ENCODE results near the gene BTNL8.
A peak's percentile ranks its signal among the peaks of the same experiment; 100 is the strongest.

The BTNL8 gene, protein sequence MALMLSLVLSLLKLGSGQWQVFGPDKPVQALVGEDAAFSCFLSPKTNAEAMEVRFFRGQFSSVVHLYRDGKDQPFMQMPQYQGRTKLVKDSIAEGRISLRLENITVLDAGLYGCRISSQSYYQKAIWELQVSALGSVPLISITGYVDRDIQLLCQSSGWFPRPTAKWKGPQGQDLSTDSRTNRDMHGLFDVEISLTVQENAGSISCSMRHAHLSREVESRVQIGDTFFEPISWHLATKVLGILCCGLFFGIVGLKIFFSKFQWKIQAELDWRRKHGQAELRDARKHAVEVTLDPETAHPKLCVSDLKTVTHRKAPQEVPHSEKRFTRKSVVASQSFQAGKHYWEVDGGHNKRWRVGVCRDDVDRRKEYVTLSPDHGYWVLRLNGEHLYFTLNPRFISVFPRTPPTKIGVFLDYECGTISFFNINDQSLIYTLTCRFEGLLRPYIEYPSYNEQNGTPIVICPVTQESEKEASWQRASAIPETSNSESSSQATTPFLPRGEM

DNA sequence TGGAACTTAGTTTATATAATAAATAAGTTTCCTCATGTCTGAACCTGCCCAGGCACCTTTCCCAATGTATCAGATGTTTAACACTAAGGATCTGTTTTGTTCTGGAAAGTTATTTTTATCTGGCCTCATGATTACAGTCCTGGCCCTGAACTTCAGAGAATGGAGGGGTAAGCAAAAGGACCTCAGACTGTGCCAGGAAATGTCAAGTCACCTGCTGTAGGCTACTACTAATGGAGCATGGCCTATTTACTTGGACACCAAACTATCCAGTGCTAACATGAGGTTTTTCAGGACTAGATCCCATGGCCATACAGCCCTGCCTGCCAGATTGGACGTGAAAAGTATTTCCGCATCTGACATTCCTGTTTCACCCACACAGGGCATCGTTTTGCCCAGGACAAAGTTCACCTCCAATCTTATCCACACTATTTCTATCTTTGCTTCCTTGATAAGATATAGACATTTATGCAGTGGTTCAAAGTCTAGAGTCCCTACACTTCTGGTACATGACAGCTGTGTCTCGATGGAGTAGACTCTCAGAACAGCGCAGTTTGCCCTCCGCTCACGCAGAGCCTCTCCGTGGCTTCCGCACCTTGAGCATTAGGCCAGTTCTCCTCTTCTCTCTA, at the start of gene BTNL8:
Gene BTNL8 (plus strand): TSS at position 539 of the 626 bp plus-strand sequence. CDS start 152 bp downstream, outside the sequence.
- no peak for DNase-seq

DNA sequence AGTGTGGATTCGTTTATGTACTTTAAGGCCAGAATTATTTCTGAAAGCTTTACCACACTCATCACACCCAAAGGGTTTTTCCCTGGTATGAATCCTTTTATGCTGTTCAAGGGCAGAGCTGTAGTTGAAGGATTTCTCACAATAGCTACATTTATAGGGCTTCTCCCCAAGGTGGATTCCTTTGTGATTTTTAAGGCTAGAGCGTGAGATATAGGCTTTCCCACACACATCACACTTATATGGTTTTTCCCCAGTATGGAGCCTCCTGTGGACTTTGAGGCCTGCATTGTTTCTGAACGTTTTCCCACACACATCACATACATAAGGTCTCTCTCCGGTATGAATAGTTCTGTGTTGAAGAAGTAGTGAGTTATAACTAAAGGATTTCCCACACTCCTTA, 49.1 kb upstream of the BTNL8 start:
- DNase-seq, result no peak

DNA sequence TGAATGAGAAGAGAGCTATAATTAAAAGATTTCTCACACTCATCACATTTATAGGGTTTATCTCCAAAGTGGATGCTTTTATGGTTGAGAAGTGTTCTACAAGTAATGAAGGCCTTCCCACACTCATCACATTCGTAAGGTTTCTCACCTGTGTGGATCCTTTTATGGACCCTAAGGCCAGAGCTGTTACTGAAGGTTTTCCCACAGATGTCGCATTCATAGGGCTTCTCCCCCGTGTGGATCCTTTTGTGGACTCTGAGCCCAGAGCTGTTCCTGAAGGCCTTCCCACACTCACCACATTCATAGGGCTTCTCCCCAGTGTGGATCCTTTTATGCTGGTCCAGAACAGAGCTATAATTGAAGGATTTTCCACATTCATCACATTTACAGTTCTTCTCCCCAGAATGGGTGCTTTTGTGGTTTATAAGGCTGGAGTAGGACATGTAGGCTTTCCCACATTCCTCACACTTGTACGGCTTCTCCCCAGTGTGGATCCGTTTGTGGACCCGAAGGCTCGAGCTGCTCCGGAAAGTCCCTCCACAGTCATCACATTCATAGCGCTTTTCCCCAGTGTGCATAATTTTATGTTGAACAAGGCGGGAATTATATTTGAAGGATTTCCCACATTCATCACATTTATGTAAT, 48.4 kb upstream of the BTNL8 start:
- no peak for DNase-seq

DNA sequence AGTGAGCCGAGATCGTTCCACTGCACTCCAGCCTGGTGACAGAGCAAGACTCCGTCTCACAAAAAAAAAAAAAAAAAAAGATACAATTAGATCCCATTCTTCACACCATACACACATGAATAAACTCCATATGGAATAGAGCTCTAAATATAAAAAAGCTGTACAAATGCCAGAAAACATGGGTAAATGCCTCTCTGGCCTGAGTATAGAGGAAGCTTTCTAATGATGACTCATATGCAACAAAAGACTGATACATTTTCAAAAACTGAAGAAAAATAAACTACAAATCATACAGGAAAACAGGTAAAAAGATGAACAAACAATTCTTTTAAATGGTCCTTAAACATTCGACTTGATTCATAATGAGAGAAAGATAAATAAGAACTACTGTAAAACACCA, 46.5 kb upstream of the BTNL8 start:
- no peak for DNase-seq

DNA sequence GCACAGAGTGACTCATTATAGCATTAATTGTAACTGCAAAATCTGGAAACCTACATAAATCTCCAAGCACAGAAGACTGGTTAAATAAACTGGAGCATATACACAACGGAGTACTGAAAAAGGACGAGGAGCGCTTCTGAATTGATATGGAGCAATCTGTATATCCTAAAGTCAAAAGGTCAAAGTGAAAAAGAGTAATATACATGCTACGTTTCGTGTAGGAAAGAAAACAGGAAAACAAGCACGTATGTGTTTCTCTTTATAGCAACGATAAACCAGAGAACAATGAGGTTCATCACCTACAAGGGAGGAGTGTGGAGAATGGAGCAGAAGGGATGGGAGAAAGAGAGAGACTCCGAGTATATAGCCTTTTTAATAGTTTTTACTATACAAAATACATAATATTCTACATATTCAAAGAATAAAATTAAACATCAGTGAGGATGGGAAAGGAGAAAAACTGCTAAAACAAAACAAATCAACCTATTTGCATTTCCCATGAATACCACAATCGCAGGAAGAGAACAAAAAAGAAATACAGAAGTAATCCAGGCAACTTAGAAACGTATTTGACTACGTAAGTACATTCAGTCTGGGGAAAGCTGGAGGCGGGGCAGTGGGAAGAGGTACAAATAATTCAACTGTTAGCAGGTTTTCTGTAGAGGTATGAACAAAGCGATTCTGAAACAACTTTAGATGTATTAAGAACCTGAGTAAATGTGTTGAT, 45.7 kb upstream of the BTNL8 start:
- DNase-seq, result no peak

DNA sequence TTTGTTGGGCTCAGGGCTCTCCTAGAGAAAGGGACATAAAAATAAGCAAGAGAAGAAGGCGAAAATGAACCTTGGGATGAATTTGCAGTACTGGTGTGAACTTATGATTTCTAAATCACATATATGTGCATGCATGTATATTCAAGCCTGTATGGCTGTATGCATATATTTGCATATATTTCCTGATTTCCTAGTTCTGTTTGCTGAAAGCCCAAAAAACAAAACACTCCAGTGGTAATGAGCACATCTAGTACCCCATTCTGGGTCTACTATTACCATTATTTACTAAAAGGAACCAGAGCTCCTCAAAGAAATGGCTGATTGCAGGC, 45.1 kb upstream of the BTNL8 start:
- DNase-seq, result no peak

DNA sequence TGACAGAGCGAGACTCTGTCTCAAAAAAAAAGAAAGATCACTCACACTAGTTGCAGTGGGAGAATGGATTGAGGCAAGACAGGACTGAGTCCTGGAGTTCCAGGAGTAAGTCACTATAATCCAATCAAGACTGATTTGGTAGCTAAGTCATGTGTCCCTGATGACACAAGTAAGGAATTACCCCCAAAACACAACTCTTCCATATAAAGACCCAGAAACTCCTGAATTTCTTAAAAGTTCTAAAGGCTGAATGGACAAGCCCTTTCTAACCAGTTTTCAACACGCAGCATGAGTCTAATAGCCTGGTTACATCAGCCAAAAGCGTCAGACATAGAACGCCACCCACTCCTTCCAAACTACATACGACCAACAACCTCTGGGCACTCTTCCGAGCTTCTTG, 40.4 kb upstream of the BTNL8 start:
- no peak for DNase-seq

DNA sequence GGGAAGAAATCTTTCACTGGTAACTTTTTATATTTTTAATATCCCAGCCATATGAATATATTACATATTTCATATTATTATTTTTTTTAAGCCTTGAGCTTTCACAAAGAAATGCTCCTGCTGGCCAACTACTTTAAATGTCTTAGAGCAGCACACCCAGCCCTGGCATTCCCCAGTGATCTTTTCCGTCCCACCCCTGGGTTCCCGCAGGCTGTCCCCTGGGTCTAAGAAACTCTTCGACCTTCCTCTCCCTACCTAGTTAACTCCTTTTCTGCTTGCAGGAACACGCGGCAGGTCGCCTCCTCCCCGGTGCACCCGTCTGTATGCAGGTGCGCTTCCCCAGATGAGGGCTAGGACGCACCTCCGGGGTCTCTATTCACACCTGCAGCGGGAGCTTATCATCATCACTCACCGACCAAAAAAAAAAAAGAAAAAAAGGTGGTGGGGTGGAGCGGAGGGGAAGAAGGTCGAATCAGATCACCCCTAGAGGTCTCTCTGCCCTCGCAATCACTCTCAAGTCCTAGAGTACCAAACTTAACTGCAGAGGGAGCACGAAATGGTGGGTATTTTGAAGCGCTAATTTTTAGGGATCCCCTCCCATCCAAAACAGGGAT, 38.6 kb upstream of the BTNL8 start:
- DNase-seq, result peak; percentile 44

DNA sequence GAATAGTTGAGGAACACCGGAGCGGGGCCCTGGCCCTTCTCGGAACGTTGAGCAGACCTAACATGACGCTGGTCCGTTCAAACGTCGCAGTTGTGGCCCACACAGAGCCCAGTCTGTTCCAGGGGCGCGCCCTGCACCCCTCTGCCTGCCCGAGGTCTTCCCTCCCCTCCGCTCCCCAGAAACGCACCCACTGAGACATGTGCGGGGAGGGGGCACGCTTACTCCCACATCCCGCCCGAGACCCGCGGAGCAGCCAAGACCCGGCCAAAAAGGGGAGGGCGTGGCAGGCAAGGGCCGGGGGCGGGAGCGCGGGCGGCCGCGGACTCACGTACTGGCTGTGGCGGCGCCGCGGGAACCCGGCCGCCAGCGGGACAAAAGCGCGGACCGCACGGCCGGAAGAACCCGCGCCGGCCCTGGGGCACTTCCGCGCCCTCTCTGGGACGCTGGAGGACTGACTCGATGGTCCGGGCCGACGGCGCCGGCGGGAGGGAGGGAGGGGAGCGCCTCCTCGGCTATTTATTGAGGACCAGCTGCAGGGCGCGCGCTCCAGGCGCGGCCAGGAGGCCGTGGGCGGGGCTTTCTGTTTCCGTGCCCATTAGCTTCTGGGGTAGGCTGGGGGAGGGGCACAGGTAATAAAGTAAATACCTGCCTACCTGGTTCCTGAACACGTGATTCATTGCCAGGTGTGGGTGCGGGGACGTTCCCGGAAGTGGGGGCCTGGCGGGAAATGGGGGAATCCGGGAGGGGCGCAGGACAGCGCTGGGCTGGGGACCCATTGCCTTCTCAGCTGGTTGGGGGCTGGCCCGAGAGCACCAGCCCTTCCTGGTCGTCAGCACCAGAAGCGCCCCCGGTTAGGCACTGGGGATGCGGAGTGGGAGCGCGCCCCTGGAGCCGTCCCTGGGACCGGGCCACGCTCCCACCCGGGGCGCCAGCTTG, 37.8 kb upstream of the BTNL8 start, which contains the start of gene ZFP62:
Gene ZFP62 (minus strand): TSS at position 390 of the 936 bp plus-strand sequence. CDS start 57 bp downstream, at position 333.
- peak; percentile 91 for DNase-seq

DNA sequence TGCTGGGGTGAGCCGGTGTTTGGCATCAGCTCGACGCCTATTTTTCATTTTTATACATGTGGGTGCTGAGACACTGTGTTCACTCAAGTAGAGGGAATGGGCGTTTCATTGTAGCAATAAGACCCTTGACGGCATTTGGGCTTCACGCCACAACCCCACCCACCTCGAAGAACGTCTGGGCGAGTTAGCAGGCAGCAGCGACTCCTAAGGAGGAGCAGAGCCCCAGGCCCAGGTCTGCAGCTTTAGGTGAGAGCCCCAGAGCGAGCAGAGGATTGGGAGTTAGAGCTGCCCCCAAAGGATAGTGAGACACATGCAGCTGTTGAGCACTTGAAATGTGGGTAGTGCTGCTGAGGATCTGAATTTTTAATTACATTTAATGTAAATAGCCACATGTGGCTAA, 36.3 kb upstream of the BTNL8 start:
- DNase-seq, result no peak

DNA sequence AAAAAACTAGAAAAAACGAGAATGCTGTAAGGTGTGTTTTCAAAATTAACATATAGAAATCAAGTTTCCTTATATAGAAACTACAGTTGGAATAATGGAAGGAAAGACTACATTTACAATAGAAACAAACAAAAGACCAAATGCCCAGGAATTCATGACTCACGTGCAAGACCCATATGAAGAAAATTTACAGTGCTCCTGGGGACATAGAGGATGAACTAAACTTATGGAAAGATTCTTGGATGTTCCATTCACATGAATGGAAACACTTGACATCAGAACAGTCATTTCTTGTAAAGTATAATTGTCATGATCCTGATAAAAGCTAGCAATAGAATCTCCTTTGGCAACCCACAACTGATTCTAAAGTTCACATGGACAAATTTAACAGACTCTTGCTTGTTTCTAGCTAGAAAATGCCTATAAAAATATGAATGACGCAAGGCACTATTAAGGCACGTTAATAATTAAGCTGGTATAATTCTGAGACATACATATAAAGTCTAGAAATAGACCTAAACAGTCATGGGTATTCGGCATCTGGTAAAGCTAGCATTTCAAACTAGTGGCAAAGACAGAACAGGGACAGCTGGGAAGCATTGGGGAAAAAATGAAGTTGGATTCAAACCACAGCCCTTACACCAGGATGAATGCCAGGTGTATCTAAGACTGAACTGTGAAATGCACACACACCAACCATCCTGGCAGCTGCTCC, 32.8 kb upstream of the BTNL8 start:
- DNase-seq, result peak; percentile 16

DNA sequence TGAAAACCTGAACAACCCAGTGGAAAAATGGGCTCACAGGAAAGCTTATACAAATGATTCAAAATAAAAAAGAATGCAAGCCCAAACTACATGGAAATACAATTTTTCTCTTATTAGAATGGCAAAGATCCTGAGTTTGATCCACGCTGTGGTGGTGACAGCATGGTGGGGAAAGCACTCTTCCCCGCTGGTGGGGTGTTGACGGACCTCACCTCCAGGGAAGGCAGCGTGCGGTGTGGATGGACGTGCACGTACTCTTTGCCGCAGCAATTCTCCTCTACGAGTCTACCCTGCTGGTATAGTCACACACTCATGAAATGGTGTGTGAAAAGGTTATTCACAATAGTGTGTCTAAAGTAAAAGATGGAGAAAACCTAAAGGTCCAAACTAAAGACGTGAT, 32.0 kb upstream of the BTNL8 start:
- DNase-seq, result no peak

DNA sequence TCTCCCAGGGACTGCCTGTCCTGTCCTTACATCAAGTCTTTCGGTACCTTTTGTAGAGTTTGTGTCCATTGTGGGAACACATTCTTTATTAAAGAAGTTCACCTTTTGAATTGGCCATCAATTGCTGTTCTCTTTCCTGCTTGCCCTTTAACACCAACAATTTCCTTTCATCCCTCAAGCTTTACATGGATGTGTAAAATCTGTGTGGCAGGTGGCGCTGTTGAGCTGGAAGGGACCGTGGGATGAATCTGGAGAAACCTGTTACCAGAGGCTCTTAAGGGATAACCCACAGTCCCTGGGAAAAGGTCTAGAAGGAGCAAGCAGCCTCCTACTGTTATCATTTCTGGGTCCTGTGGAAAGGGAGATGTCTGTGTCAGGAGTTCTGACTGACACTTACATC, 30.0 kb upstream of the BTNL8 start:
- DNase-seq, result peak; percentile 58

DNA sequence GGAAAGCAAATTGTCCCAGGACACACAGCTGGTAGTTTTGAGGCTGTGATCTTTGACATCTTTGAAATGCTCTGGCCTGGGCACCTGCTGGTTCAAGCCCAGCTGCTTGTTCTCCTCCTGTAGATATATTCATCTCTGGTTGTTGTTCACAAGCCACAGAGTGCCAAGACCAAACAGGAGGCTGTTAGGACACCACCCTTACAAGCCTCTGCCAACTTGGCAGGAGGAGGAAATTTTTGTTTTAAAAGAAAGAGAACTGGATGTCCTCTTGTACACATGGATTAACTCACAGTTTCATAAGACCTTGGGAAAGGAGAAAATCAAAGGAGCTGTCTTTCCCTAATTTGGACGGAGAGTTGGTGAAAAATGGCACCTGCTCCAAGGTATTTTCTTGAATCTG, 29.4 kb upstream of the BTNL8 start:
- DNase-seq, result no peak

DNA sequence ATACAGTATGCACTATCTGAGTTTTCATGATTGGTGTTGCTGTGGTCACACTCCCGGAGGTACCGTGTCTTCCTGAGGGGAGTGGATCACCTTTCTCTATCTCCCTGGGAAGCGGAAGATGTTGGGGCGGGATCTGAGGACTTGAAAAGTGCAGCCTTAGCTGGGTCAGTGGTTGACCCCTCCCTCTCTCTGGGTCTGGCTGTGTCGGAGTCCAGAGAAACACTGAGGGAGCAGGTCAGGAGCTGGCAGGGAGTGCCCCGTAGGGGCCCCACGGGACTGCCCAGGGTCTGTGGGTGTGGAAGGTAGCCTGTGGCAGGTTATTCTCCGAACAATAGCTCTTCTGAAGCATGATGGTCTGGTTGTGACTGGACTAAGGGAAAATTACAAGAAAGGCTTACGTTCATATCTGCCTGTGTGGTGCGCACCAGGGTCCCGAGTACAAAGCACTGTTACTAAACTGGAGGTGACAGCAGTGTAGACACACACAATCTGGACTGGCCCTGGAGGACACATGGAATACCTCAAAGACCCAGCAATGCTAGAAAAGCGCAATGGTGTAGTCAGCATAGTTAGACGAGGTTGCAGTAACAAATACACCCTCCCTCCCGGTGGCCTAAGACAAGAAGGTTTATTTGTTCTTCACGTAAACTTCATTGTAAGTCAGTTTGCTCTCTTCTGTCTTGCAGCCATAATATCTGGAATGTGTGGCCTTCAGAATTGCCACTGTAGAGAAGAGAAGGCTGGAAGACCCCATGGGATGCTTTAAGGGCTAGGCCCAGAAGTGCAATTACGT, 28.5 kb upstream of the BTNL8 start:
- no peak for DNase-seq

DNA sequence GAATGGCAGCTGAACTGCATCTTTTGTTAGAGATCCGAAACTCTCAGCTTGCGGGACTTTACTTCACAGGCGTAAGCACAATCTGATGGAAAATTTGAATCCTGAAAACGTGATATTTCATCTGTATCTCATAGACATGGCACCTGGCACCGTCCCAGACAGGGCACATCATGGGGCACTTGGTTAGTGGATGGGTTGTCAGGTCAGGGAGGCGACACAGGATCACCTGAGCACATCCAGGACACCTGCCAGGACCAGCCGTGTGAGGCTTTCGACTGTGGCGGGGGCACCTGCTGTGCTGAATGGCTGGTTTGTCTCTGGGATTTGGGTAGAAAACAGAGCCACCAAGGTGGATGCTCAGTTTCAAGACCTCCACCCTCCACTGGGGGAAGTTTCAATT, 26.5 kb upstream of the BTNL8 start:
- no peak for DNase-seq

DNA sequence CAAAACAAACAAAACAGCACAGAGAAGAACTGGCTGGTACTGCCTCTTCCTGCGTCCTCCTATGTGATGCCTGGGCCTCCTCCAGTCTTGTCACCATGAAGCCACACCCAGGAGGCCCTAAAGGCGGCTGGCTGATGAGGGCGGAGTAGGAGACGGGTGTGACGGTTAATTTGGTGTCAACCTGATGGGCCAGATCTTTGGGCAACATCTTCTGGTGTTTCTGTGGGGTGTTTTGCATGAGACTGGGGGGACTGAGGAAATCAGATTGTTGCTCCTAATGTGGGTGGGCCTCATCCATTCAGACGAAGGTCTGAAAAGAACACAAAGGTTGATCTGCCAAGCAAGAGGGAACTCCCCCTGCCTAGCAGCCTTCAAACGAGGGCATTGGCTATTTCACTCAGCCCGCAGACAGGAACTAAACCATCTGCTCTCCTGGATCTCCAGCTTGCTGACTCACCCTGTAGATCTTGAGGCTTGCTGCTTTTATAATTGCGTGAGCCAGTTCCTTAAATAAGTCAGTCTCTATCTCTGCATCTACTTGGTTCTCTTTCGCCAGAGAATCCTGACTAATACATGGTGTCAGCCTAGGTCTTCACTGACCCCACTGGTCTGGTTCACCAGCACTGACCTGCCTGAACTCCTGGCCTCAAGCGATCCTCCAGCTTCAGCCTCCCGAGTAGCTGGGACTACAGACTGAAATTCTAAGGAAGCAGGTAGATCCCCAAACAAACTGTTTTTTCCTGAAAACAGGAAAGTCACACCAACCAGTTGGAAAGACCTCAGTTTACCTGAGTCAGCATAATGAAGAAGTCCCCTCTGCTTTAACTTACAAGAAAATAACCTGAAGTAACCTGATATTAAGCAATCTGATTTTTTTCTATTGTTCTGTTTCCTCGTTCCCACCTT, 25.1 kb upstream of the BTNL8 start:
- DNase-seq, result no peak

DNA sequence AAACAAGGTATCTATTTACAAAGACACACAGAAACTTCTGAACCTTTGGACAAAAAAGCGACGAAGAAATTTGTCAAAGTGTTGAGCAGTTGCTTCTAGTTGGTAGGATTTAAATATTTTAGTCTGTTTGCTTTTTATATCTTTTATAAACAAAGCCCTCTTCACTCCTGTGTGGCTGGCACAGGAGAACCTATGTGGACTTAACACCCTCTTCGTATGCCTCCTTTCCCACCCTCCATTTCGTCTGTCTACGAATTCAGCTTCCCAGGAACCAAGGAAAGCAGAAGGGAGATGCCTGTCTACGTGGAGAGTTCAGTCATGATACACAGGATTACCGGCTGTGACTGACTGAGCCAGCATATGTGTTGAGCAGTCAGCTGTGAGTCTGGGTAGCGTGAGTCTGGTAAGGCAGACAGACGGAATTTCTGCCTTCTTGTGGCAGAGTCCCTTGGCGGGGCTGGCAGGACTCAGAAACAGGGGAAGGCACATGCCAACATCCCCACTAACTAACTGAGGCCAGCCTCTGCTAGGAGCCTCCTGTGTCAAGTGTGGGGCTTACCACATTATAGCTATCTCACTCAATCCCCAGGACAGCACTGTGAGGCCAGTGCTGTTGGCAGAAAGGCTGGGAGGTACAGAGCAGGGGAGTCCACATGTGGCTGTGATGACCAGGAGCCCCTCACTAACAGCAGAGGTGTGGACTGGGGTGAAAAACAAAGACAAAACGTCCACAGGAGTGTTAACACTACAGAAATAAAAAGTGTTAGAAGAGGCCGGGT, 24.0 kb upstream of the BTNL8 start:
- DNase-seq, result no peak
